A673 (cell line): Measurements from ENCODE around the gene TP53. TPM values are rescaled to one million over a fixed set of nuclear protein-coding genes. Genes with fewer than 3 reads are reported as not detected.

Experiments used
- BruUV-seq: library from RNA; stranded (reverse); fragments of 400-500 nt; replicated peaks from 2 replicates; lab custom pipeline; 2021; lab: Mats Ljungman, UMichigan
- CTCF ChIA-PET: fragments of 300-600 bp; sonication (Branson Sonifier 250); formaldehyde crosslinking; loops from one replicate; lab custom pipeline; 2022; ENCODE audit warnings: antibody characterized with exemption; lab: Charles Lee
- POLR2A ChIA-PET: fragments of 300-600 bp; sonication (Branson Sonifier 250); formaldehyde crosslinking; loops from one replicate; lab custom pipeline; 2022; ENCODE audit warnings: antibody characterized with exemption; ENCODE audit not compliant: low non-redundant PET; lab: Charles Lee
- DNase-seq: peaks from one replicate; pipeline ENCODE4 v3.0.0-alpha.2; 2015; ENCODE audit warnings: low spot score
- H3K27ac ChIP-seq: fragments of 200-600 bp; sonication (generic); 2 replicates; pipeline ENCODE4 v1.5.1; 2016; ENCODE audit warnings: mixed run types, low read depth, mild to moderate bottlenecking, mixed read lengths, antibody characterized with exemption, low read length; ENCODE audit not compliant: poor library complexity, severe bottlenecking
- H3K27me3 ChIP-seq: fragments of 200-600 bp; sonication (generic); replicated peaks from 2 replicates; pipeline ENCODE4 v1.6.1; 2017; ENCODE audit warnings: mixed run types, low read depth, mild to moderate bottlenecking, mixed read lengths, antibody characterized with exemption, low read length; ENCODE audit not compliant: insufficient read depth, poor library complexity
- H3K36me3 ChIP-seq: fragments of 200-600 bp; sonication (generic); 2 replicates; pipeline ENCODE4 v1.6.1; 2016; ENCODE audit warnings: mixed run types, mild to moderate bottlenecking, mixed read lengths, antibody characterized with exemption, low read length; ENCODE audit not compliant: insufficient read depth, poor library complexity, severe bottlenecking
- H3K4me1 ChIP-seq: fragments of 200-600 bp; sonication (generic); 2 replicates; pipeline ENCODE4 v1.6.1; 2017; ENCODE audit warnings: mixed run types, mild to moderate bottlenecking, mixed read lengths, antibody characterized with exemption, low read length; ENCODE audit not compliant: insufficient read depth, poor library complexity, severe bottlenecking
- H3K4me3 ChIP-seq: fragments of 200-600 bp; sonication (generic); 2 replicates; pipeline ENCODE4 v1.5.1; 2016; ENCODE audit warnings: low read depth, mixed run types, mild to moderate bottlenecking, mixed read lengths, low read length; ENCODE audit not compliant: poor library complexity, severe bottlenecking
- H3K9me3 ChIP-seq: fragments of 200-600 bp; sonication (generic); 2 replicates; pipeline ENCODE4 v1.6.1; 2016; ENCODE audit warnings: mixed run types, low read depth, mild to moderate bottlenecking, mixed read lengths, antibody characterized with exemption, low read length; ENCODE audit not compliant: poor library complexity, severe bottlenecking
- EZH2 ChIP-seq: fragments of 200-600 bp; sonication (generic); IDR thresholded peaks from 2 replicates; pipeline ENCODE4 v1.6.1; 2017; ENCODE audit warnings: borderline replicate concordance, low read depth, mild to moderate bottlenecking, mixed read lengths, antibody characterized with exemption, low read length; ENCODE audit not compliant: poor library complexity, severe bottlenecking
- intact Hi-C: fragments of 100-400 bp; cut with micrococcal nuclease; formaldehyde crosslinking; loops from one replicate; pipeline ENCODE4 v1.10.0; 2022; ENCODE audit not compliant: unreplicated experiment
- total RNA-seq: library from RNA; stranded (reverse); gene quantifications from 2 replicates; pipeline ENCODE4 v1.2.3, GENCODE V29; 2021
- TF ChIP-seq, protein P1 (sequence below): fragments of 300-800, 200-600 bp; sonication (generic); conservative IDR thresholded peaks from 2 replicates; pipeline ENCODE4 v1.5.1; 2017; ENCODE audit warnings: low read depth, mild to moderate bottlenecking, antibody characterized with exemption, low read length, moderate library complexity, mixed read lengths

Gene TP53
- total RNA-seq, 1 experiment from 2014 or later = 34.8 TPM

DNA sequence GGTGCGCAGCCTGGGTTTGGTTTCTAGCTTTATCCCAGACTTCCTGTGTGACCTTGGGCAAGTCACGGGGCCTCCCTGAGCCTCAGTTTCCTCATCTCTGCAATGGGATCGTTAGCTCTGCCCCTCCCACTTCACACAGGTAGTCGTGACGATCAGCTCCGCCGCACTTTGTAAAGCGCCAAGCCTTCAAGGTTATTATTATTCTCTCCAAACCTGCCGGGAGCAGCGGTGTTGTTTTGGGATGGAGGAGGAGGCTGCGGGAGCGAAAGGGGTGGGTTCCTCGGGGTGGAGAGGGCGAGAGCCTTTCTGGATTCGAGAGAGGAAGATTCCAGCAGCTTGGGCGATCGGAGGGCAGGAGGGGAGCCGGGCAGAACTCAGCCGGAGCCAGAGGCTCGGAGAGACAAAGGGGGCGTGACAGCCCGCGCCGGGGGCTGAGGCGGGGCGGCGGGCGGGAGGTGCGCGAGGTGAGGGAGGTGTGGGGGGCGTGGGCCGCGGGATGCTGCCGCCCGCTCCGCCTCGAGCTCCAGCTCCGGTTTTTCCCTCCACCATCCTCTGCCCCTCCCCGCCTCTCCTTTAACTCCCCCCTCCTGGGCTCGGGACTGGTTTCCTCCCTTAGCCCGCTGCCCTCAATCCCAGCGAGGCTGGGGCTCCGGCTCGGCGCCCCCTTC lies 17.4 kb upstream of the TP53 start, which contains the start of gene EFNB3:
TSS of gene EFNB3 (plus strand) at position 602 of the 668 bp plus-strand sequence. CDS start 397 bp downstream, outside the sequence.
- POLR2A ChIA-PET = interaction anchor here (0.6 kb wide), 1 partner anchor 61 kb away, joined by 4 read pairs; no protein-coding TSS in a partner anchor
- Histone ChIP-seq H3K4me1 (peaks cover 32% of the 10 kb centered on the region), H3K27ac (peak within 1 kb of the TSS; percentile 59), H3K36me3 (peaks cover 8% of the 10 kb centered on the region), H3K9me3 (no peaks in the 10 kb centered on the region), H3K4me3 (peak within 1 kb of the TSS; percentile 78), H3K27me3 (no peaks in the 10 kb centered on the region)
- BruUV-seq = no TSS peak
- DNase-seq = peak; percentile 81
- TF ChIP-seq, protein P1, sequence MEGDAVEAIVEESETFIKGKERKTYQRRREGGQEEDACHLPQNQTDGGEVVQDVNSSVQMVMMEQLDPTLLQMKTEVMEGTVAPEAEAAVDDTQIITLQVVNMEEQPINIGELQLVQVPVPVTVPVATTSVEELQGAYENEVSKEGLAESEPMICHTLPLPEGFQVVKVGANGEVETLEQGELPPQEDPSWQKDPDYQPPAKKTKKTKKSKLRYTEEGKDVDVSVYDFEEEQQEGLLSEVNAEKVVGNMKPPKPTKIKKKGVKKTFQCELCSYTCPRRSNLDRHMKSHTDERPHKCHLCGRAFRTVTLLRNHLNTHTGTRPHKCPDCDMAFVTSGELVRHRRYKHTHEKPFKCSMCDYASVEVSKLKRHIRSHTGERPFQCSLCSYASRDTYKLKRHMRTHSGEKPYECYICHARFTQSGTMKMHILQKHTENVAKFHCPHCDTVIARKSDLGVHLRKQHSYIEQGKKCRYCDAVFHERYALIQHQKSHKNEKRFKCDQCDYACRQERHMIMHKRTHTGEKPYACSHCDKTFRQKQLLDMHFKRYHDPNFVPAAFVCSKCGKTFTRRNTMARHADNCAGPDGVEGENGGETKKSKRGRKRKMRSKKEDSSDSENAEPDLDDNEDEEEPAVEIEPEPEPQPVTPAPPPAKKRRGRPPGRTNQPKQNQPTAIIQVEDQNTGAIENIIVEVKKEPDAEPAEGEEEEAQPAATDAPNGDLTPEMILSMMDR = no peak
- TF ChIP-seq EZH2 = no peak
- CTCF ChIA-PET = interaction anchor here (1.0 kb wide), 1 partner anchor 12 kb away, joined by 4 read pairs; no protein-coding TSS in a partner anchor
- intact Hi-C loops = loop anchor here (1.0 kb wide), 1 partner anchor 13 kb away; the partner anchor contains the start of gene DNAH2

DNA sequence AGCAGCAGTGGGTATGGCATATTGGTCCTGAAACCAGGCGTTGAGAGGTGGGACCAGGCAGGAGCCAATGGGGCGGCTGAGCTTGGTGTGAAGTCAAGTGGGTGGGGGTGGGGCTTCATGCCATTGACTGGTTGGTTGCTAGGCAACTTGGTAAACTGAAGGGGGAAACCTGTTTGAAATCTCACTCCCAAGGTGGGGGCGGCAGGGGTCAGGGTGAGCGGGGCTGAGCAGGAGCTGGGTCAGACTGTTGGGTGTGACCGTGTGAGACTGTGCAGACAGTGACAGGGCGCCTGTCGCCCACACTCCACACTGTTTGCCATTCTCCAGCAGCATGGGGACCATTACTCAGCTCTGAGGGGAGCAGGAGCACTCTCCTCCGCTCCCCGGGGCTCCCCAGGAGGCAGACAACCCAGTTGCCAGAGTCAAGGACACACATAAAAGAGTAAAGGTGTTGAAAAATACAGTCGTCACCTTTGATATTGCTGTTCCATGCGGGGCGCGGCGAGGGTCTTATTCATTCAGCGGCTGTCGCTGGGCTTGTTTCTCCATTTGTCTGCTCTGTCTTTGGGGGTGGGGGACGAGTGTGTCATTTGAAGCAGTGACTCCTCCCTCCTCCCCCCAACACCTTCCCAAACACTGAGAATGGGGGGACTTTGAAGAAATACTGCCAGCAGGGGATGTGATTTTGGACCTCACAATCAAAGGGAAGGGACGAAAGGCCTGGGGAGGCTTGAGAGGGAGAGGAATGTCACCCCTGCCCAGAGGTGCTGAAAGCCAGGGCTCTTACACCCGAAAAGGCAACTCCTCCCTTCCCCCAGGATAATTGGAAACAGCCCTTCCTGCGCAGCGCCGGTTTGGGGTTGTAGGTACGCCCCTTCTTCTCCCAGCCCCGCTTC lies 16.5 kb upstream of the TP53 start:
- POLR2A ChIA-PET = interaction anchor here (0.5 to 0.6 kb wide), 2 partner anchors 14 to 130 kb away, joined by 4 to 9 read pairs; no protein-coding TSS in a partner anchor
- Histone ChIP-seq H3K4me1 (peaks cover 32% of the 10 kb centered on the region), H3K36me3 (peaks cover 8% of the 10 kb centered on the region), H3K27ac (no peak overlapping the region), H3K9me3 (no peaks in the 10 kb centered on the region), H3K27me3 (no peaks in the 10 kb centered on the region), H3K4me3 (peak overlapping the region; percentile 78)
- intact Hi-C loops = loop anchor here (1.0 kb wide), 1 partner anchor 13 kb away; the partner anchor contains the start of gene DNAH2
- TF ChIP-seq EZH2 = no peak
- TF ChIP-seq, protein P1 = no peak
- CTCF ChIA-PET = interaction anchor here (0.5 to 1.6 kb wide), 2 partner anchors 16 to 300 kb away, joined by 4 to 5 read pairs; partner anchors contain the start of genes TMEM256 and TP53
- BruUV-seq = no TSS peak
- peak; percentile 85 for DNase-seq

GRCh38 chr17:7702776-7703175 lies 15.5 kb upstream of the TP53 start:
- no TSS peak for BruUV-seq
- H3K36me3 ChIP-seq = peaks cover 8% of the 10 kb centered on the region
- no peaks in the 10 kb centered on the region for H3K9me3 ChIP-seq
- H3K27ac ChIP-seq = no peak overlapping the region
- intact Hi-C loops = no loop called here
- peaks cover 32% of the 10 kb centered on the region for H3K4me1 ChIP-seq
- H3K4me3 ChIP-seq = no peak overlapping the region
- H3K27me3 ChIP-seq = no peaks in the 10 kb centered on the region
- no peak for TF ChIP-seq EZH2
- TF ChIP-seq, protein P1 = no peak
- ChIA-PET POLR2A (interaction anchor here (0.6 kb wide), 1 partner anchor 13 kb away, joined by 9 read pairs; no protein-coding TSS in a partner anchor), CTCF (interaction anchor here (1.6 kb wide), 1 partner anchor 15 kb away, joined by 5 read pairs; the partner anchor contains the start of gene TP53)
- DNase-seq = no peak
